Kidney (tissue), 14 donors: Measurements from ENCODE around the gene CASP3. TPM values are rescaled to one million over a fixed set of nuclear protein-coding genes. Genes with fewer than 3 reads are reported as not detected.
"Not testable (repeated sequence)": the region's sequence is repeated elsewhere in the genome, so short reads cannot be mapped to it uniquely, and the experiment has no call there.

Experiments used
- DNase-seq, 5 donors: peaks; one replicate each; pipeline ENCODE4 v3.0.0-alpha.2; 2013 to 2020
- FAIRE-seq: peaks from 2 replicates; lab custom pipeline; 2012; peaks lifted over from hg19 to GRCh38; lab: Jason Lieb, UNC
- H3K27ac ChIP-seq, 2 donors: one replicate each; pipeline ENCODE4 v1.7.0; 2013; ENCODE audit warnings: low read depth in 2 of 2, low read length in 2 of 2, inconsistent platforms in 1 of 2
- H3K27me3 ChIP-seq: one replicate; pipeline ENCODE4 v1.7.1; 2013; ENCODE audit warnings: low read length, inconsistent platforms; ENCODE audit not compliant: control insufficient read depth, insufficient read depth
- H3K36me3 ChIP-seq, 3 donors: one replicate each; pipeline versions ENCODE4 v1.7.0 to v1.7.1; 2013; ENCODE audit warnings: low read length in 3 of 3, control low read depth in 1 of 3, inconsistent platforms in 1 of 3; ENCODE audit not compliant: insufficient read depth in 3 of 3, control insufficient read depth in 2 of 3
- H3K4me1 ChIP-seq, 3 donors: one replicate each; pipeline versions ENCODE4 v1.7.0 to v1.7.1; 2013; ENCODE audit warnings: low read length in 3 of 3, inconsistent platforms in 1 of 3, low read depth in 1 of 3; ENCODE audit not compliant: control insufficient read depth in 2 of 3, insufficient read depth in 2 of 3
- H3K4me3 ChIP-seq, 3 donors: one replicate each; pipeline versions ENCODE4 v1.7.0 to v1.8.1; 2013; ENCODE audit warnings: low read length in 3 of 3, control low read depth in 1 of 3, inconsistent platforms in 1 of 3
- H3K9ac ChIP-seq, 3 donors: one replicate each; pipeline versions ENCODE4 v1.7.0 to v1.7.1; 2013; ENCODE audit warnings: low read length in 3 of 3, control low read depth in 1 of 3, inconsistent platforms in 1 of 3
- H3K9me3 ChIP-seq, 3 donors: one replicate each; pipeline versions ENCODE4 v1.7.0 to v1.7.1; 2013; ENCODE audit warnings: low read length in 3 of 3, control low read depth in 1 of 3, inconsistent platforms in 1 of 3; ENCODE audit not compliant: control insufficient read depth in 2 of 3, insufficient read depth in 1 of 3
- CTCF ChIP-seq: IDR thresholded peaks from 3 replicates; pipeline ENCODE4 v1.5.1; 2012; ENCODE audit warnings: mild to moderate bottlenecking, moderate library complexity, borderline replicate concordance; ENCODE audit not compliant: insufficient read depth; ENCODE audit errors: extremely low read depth
- intact Hi-C: fragments of 100-400 bp; cut with DNase I; formaldehyde crosslinking; loops from one replicate; pipeline ENCODE4 v1.11.1; 2022
- polyA plus RNA-seq: library from polyadenylated mRNA; stranded (reverse); fragments of 350-450 nt; fragmentation: Illumina TruSeq; extraction: RNeasy Lipid Tissue Mini Kit (QIAGEN cat#74804); gene quantifications from one replicate; pipeline ENCODE4 v1.2.3, GENCODE V29; 2014; ENCODE audit warnings: low read depth, low replicate concordance; ENCODE audit not compliant: insufficient read depth
- total RNA-seq: library from RNA; stranded (reverse); fragmentation: NEBNext Ultra II Directional; extraction: Animal tissue kit (Norgen Biotek cat#: 25700); gene quantifications from one replicate; pipeline ENCODE4 v1.2.1, GENCODE V29; 2021
- donor health status: control.
- donor health status: control.
- donor health status: control.
- donor health status: control.
- donor health status: control.
- donor health status: DM: yes; HTN: yes; CAD: no.
- donor health status: Normal renal cell carcinoma (clear cell type).

The CASP3 gene
- total and polyA plus RNA-seq, 2 donors from 2014 or later, result 7.3 to 22.4 TPM

GRCh38 chr4:184613405-184613804 is 35.8 kb downstream of the CASP3 start:
- DNase-seq, result no peak
- Histone ChIP-seq H3K36me3 (no peaks in the 10 kb centered on the region), H3K4me1 (no peaks in the 10 kb centered on the region), H3K4me3 (no peak overlapping the region), H3K9me3 (peaks cover 0 to 3% (median 0%) of the 10 kb centered on the region in 3 donors), H3K27me3 (no peaks in the 10 kb centered on the region), H3K9ac (no peak overlapping the region), H3K27ac (no peak overlapping the region)
- TF ChIP-seq CTCF, result no peak
- no peak for FAIRE-seq
- intact Hi-C loops, result no loop called here

GRCh38 chr4:184612074-184612473 is 37.2 kb downstream of the CASP3 start:
- TF ChIP-seq CTCF, result no peak
- H3K4me3 ChIP-seq, result no peak overlapping the region
- no peaks in the 10 kb centered on the region for H3K4me1 ChIP-seq
- no peak overlapping the region for H3K27ac ChIP-seq
- H3K9me3 ChIP-seq, result peaks cover 0 to 3% (median 0%) of the 10 kb centered on the region in 3 donors
- no peak for FAIRE-seq
- intact Hi-C loops, result no loop called here
- no peaks in the 10 kb centered on the region for H3K36me3 ChIP-seq
- H3K27me3 ChIP-seq, result no peaks in the 10 kb centered on the region
- no peak overlapping the region for H3K9ac ChIP-seq
- no peak for DNase-seq

- H3K27me3 ChIP-seq, intact Hi-C loops, DNase-seq, H3K4me1 ChIP-seq, H3K36me3 ChIP-seq, H3K27ac ChIP-seq, H3K4me3 ChIP-seq, H3K9ac ChIP-seq, FAIRE-seq, H3K9me3 ChIP-seq: not testable (repeated sequence)
Measured at GRCh38 chr4:184607429-184607828, 41.8 kb downstream of the CASP3 start.

GRCh38 chr4:184602857-184603256 is 46.4 kb downstream of the CASP3 start:
- H3K27me3 ChIP-seq, H3K9me3 ChIP-seq, DNase-seq, H3K9ac ChIP-seq, H3K4me1 ChIP-seq, intact Hi-C loops, FAIRE-seq, H3K36me3 ChIP-seq, H3K4me3 ChIP-seq, H3K27ac ChIP-seq: not testable (repeated sequence)

GRCh38 chr4:184600982-184601381 is 48.3 kb downstream of the CASP3 start:
- H3K4me3 ChIP-seq, intact Hi-C loops, DNase-seq, H3K9ac ChIP-seq, FAIRE-seq, H3K9me3 ChIP-seq, H3K27ac ChIP-seq, H3K4me1 ChIP-seq, H3K27me3 ChIP-seq, H3K36me3 ChIP-seq: not testable (repeated sequence)
